SK-N-SH (cell line): ENCODE results near the gene ATP11B. TPM values are rescaled to one million over a fixed set of nuclear protein-coding genes. Genes with fewer than 3 reads are reported as not detected.

ENCODE experiments used
- CTCF ChIA-PET: fragments of 300-600, 350-600 bp; formaldehyde crosslinking; extraction: SDS; loops from one replicate; lab custom pipeline; 2021; lab: Yijun Ruan, JAX
- POLR2A ChIA-PET: fragments of 350-600 bp; sonication (Branson Sonifier 250); formaldehyde crosslinking; extraction: SDS; loops from one replicate; lab custom pipeline; 2020; ENCODE audit warnings: antibody characterized with exemption, inconsistent platforms; lab: Yijun Ruan, JAX
- DNase-seq: peaks from one replicate; pipeline ENCODE4 v3.0.0; 2012
- H2AFZ ChIP-seq: fragments of 200-600 bp; sonication (generic); 2 replicates; pipeline ENCODE4 v1.8.1; 2016; ENCODE audit warnings: antibody characterized with exemption, mild to moderate bottlenecking, low read depth
- H3F3A ChIP-seq: fragments of 200-600 bp; sonication (generic); replicated peaks from 2 replicates; pipeline ENCODE3; 2016; ENCODE audit warnings: antibody characterized with exemption, mild to moderate bottlenecking; ENCODE audit not compliant: insufficient read depth
- H3K27ac ChIP-seq, 2 experiments: fragments of 200-500 bp in 1 of 2; fragments of 200-600 bp in 1 of 2; sonication (Bioruptor generic) in 1 of 2; sonication (generic), shearing (Covaris generic) in 1 of 2; 2 replicates each; pipeline versions ENCODE4 v1.5.1 to v1.6.1; 2014 to 2016; ENCODE audit warnings: low read depth in 2 of 2, inconsistent platforms in 1 of 2, low read length in 1 of 2, mild to moderate bottlenecking in 1 of 2, mixed read lengths in 1 of 2
- H3K27me3 ChIP-seq: fragments of 200-600 bp; sonication (generic), shearing (Covaris generic); 2 replicates; pipeline ENCODE4 v1.6.1; 2016; ENCODE audit warnings: mixed run types; ENCODE audit not compliant: insufficient read depth
- H3K36me3 ChIP-seq, 2 experiments: fragments of 200-500 bp in 1 of 2; fragments of 200-600 bp in 1 of 2; sonication (Bioruptor generic) in 1 of 2; sonication (generic) in 1 of 2; replicated peaks in 1 of 2; 2 replicates each; pipeline versions ENCODE3 to v1.5.1; 2014 to 2016; ENCODE audit warnings: low read length in 1 of 2, mild to moderate bottlenecking in 1 of 2; ENCODE audit not compliant: insufficient read depth in 2 of 2, control insufficient read depth in 1 of 2
- H3K4me1 ChIP-seq, 2 experiments: fragments of 200-500 bp in 1 of 2; fragments of 200-600 bp in 1 of 2; sonication (Bioruptor generic) in 1 of 2; sonication (generic), shearing (Covaris generic) in 1 of 2; 2 replicates each; pipeline versions ENCODE4 v1.5.1 to v1.6.1; 2014 to 2016; ENCODE audit warnings: low read depth in 1 of 2, low read length in 1 of 2, mixed run types in 1 of 2; ENCODE audit not compliant: insufficient read depth in 2 of 2, control insufficient read depth in 1 of 2
- H3K4me2 ChIP-seq: fragments of 200-600 bp; sonication (generic), shearing (Covaris generic); 2 replicates; pipeline ENCODE4 v1.6.1; 2017; ENCODE audit warnings: mixed run types
- H3K4me3 ChIP-seq, 2 experiments: fragments of 200-500 bp in 1 of 2; fragments of 200-600 bp in 1 of 2; sonication (Bioruptor generic) in 1 of 2; sonication (generic), shearing (Covaris generic) in 1 of 2; 2 replicates each; pipeline versions ENCODE4 v1.5.1 to v1.8.1; 2014 to 2016; ENCODE audit warnings: low read depth in 2 of 2, inconsistent platforms in 1 of 2, low read length in 1 of 2, mild to moderate bottlenecking in 1 of 2, mixed read lengths in 1 of 2, moderate library complexity in 1 of 2
- H3K79me2 ChIP-seq: fragments of 200-600 bp; sonication (generic); 2 replicates; pipeline ENCODE4 v1.8.1; 2017; ENCODE audit warnings: mild to moderate bottlenecking; ENCODE audit not compliant: insufficient read depth
- H3K9ac ChIP-seq: fragments of 200-600 bp; sonication (generic); 2 replicates; pipeline ENCODE4 v1.6.1; 2017; ENCODE audit warnings: mixed run types
- H3K9me2 ChIP-seq: fragments of 200-600 bp; sonication (generic); 2 replicates; pipeline ENCODE4 v1.6.1; 2017; ENCODE audit warnings: mixed run types
- H3K9me3 ChIP-seq: fragments of 200-600 bp; sonication (generic); 2 replicates; pipeline ENCODE4 v1.6.1; 2017; ENCODE audit warnings: mixed run types, mild to moderate bottlenecking, moderate library complexity
- H4K20me1 ChIP-seq: fragments of 200-600 bp; sonication (generic); 2 replicates; pipeline ENCODE4 v1.6.1; 2017; ENCODE audit warnings: mild to moderate bottlenecking, mixed run types; ENCODE audit not compliant: insufficient read depth
- CHD2 ChIP-seq: fragments of 150-350 bp; IDR thresholded peaks from 2 replicates; pipeline ENCODE4 v1.6.1; 2018; ENCODE audit warnings: low read length; ENCODE audit not compliant: partially characterized antibody
- CTCF ChIP-seq: fragments of 200-600 bp; sonication (generic); IDR thresholded peaks from 2 replicates; pipeline ENCODE4 v1.6.1; 2017; ENCODE audit warnings: antibody characterized with exemption, mild to moderate bottlenecking, moderate library complexity
- EP300 ChIP-seq, 2 experiments: IDR thresholded peaks; 2 replicates each; pipeline versions ENCODE4 v1.4.0 to v1.6.1; 2012; ENCODE audit warnings: borderline replicate concordance in 1 of 2, low read depth in 1 of 2, low read length in 1 of 2
- FOSL2 ChIP-seq: IDR thresholded peaks from 2 replicates; pipeline ENCODE4 v1.4.0; 2012; ENCODE audit warnings: low read depth, mild to moderate bottlenecking, moderate library complexity, borderline replicate concordance
- FOXM1 ChIP-seq: IDR thresholded peaks from 2 replicates; pipeline ENCODE4 v1.4.0; 2012; ENCODE audit warnings: low read depth, mild to moderate bottlenecking
- GABPA ChIP-seq: IDR thresholded peaks from 2 replicates; pipeline ENCODE4 v1.4.0; 2012; ENCODE audit warnings: low read depth, mild to moderate bottlenecking
- GATA2 ChIP-seq: sonication (generic); formaldehyde crosslinking; IDR thresholded peaks from 2 replicates; pipeline ENCODE4 v1.5.0; 2020; ENCODE audit warnings: mild to moderate bottlenecking, missing genetic modification reagents
- JUND ChIP-seq: IDR thresholded peaks from 2 replicates; pipeline ENCODE4 v1.4.0; 2012
- MAX ChIP-seq: IDR thresholded peaks from 2 replicates; pipeline ENCODE4 v1.4.0; 2012; ENCODE audit warnings: low read depth
- NFIC ChIP-seq: IDR thresholded peaks from 2 replicates; pipeline ENCODE4 v1.4.0; 2012; ENCODE audit warnings: borderline replicate concordance
- POLR2AphosphoS5 ChIP-seq: IDR thresholded peaks from 2 replicates; pipeline ENCODE4 v1.6.1; 2012; ENCODE audit warnings: low read depth, low read length
- RAD21 ChIP-seq: IDR thresholded peaks from 2 replicates; pipeline ENCODE4 v1.6.1; 2012; ENCODE audit warnings: mild to moderate bottlenecking, low read length
- RFX5 ChIP-seq: IDR thresholded peaks from 2 replicates; pipeline ENCODE4 v1.6.1; 2012; ENCODE audit warnings: mild to moderate bottlenecking, improper control_type of control experiment, low read length
- RXRA ChIP-seq: IDR thresholded peaks from 2 replicates; pipeline ENCODE4 v1.4.0; 2012; ENCODE audit warnings: low read depth, mild to moderate bottlenecking, borderline replicate concordance
- TAF1 ChIP-seq: IDR thresholded peaks from 2 replicates; pipeline ENCODE4 v1.6.1; 2012; ENCODE audit warnings: low read depth, mild to moderate bottlenecking, low read length, moderate library complexity, borderline replicate concordance
- USF1 ChIP-seq: IDR thresholded peaks from 2 replicates; pipeline ENCODE4 v1.4.0; 2012; ENCODE audit warnings: low read depth, borderline replicate concordance
- ZBTB33 ChIP-seq: IDR thresholded peaks from 2 replicates; pipeline ENCODE4 v1.4.0; 2012; ENCODE audit warnings: low read depth, borderline replicate concordance
- WGBS: methylation state at CpG from one replicate; pipeline ENCODE4 v1.1.6; 2017; ENCODE audit warnings: low lambda C conversion rate; 5-methylcytosine and 5-hydroxymethylcytosine counted together
- polyA plus RNA-seq, 3 experiments: library from polyadenylated mRNA; depleted of rRNA; stranded (reverse); fragments of >200 nt; gene quantifications; 2 replicates each; pipeline ENCODE4 v1.2.3, GENCODE V29; 2012

Gene ATP11B
- polyA plus RNA-seq, 1 of the 3 experiments (the other 2 are of a cell fraction), result 8.7 TPM

GRCh38 chr3:182949688-182950087 lies 156.4 kb downstream of the ATP11B start:
- ChIA-PET CTCF (no interaction called here), POLR2A (no interaction called here)
- H3K4me3 ChIP-seq, result no peak overlapping the region
- no peaks in the 10 kb centered on the region for H3K79me2 ChIP-seq
- no peaks in the 10 kb centered on the region for H3K27me3 ChIP-seq
- TF ChIP-seq CTCF (no peak), USF1 (no peak), GABPA (no peak), GATA2 (CRISPR knock-in tag) (no peak), EP300 (IDR thresholded peaks at IDR 0.05; ENCODE audit: borderline replicate concordance in 1 of 2, low read depth in 1 of 2, low read length in 1 of 2) (no peak), RXRA (no peak), JUND (no peak), FOXM1 (no peak), NFIC (no peak), RAD21 (no peak), POLR2AphosphoS5 (no peak), CHD2 (no peak), TAF1 (no peak), MAX (no peak), RFX5 (no peak), ZBTB33 (no peak), FOSL2 (no peak)
- H3K9me2 ChIP-seq, result no peaks in the 10 kb centered on the region
- H3K9ac ChIP-seq, result no peak overlapping the region
- no peak overlapping the region for H2AFZ ChIP-seq
- peaks cover 31 to 54% of the 10 kb centered on the region in 2 experiments for H3K36me3 ChIP-seq
- no peak overlapping the region for H3K27ac ChIP-seq
- H4K20me1 ChIP-seq, result no peaks in the 10 kb centered on the region
- no peaks in the 10 kb centered on the region for H3K4me1 ChIP-seq
- H3F3A ChIP-seq, result peaks cover 7% of the 10 kb centered on the region
- H3K9me3 ChIP-seq, result no peaks in the 10 kb centered on the region
- 100% methylated on average over 1 of the region's 1 CpG for WGBS
- H3K4me2 ChIP-seq, result no peak overlapping the region
- DNase-seq, result no peak
